ENCODE data around the gene EZR. TPM values are rescaled to one million over a fixed set of nuclear protein-coding genes. Genes with fewer than 3 reads are reported as not detected.

EZR gene
- polyA plus RNA-seq, 3 donors: 249 to 294 (median 259) TPM

GRCh38 chr6:158771399-158772152 is 47.6 kb downstream of the EZR start:
- DNase-seq (ENCODE audit: extremely low read depth in 1 of 11, low read depth in 9 of 11, low spot score in 4 of 11): no peak

- no peak for DNase-seq (ENCODE audit: extremely low read depth in 1 of 11, low read depth in 9 of 11, low spot score in 4 of 11)
These were observed 48.4 kb downstream of the EZR start for GRCh38 chr6:158770533-158771330.

GRCh38 chr6:158769771-158770432 is 49.3 kb downstream of the EZR start:
- no peak for DNase-seq (ENCODE audit: extremely low read depth in 1 of 11, low read depth in 9 of 11, low spot score in 4 of 11)

- DNase-seq (ENCODE audit: extremely low read depth in 1 of 11, low read depth in 9 of 11, low spot score in 4 of 11): no peak
These were observed 49.9 kb downstream of the EZR start for GRCh38 chr6:158769234-158769770.

- DNase-seq (ENCODE audit: extremely low read depth in 1 of 11, low read depth in 9 of 11, low spot score in 4 of 11): no peak
These were observed 50.7 kb downstream of the EZR start for GRCh38 chr6:158768436-158768835.

- no peak for DNase-seq (ENCODE audit: extremely low read depth in 1 of 11, low read depth in 9 of 11, low spot score in 4 of 11)
These were observed 51.5 kb downstream of the EZR start for GRCh38 chr6:158767709-158768108.

GRCh38 chr6:158766621-158767455 is 52.3 kb downstream of the EZR start:
- DNase-seq (ENCODE audit: extremely low read depth in 1 of 11, low read depth in 9 of 11, low spot score in 4 of 11): no peak

- no peak for DNase-seq (ENCODE audit: extremely low read depth in 1 of 11, low read depth in 9 of 11, low spot score in 4 of 11)
These were observed 53.6 kb downstream of the EZR start for GRCh38 chr6:158765499-158766068.

- DNase-seq (ENCODE audit: extremely low read depth in 1 of 11, low read depth in 9 of 11, low spot score in 4 of 11): no peak
These were observed 54.2 kb downstream of the EZR start for GRCh38 chr6:158764926-158765325.

GRCh38 chr6:158764183-158764849 is 54.9 kb downstream of the EZR start:
- no peak for DNase-seq (ENCODE audit: extremely low read depth in 1 of 11, low read depth in 9 of 11, low spot score in 4 of 11)

- DNase-seq (ENCODE audit: extremely low read depth in 1 of 11, low read depth in 9 of 11, low spot score in 4 of 11): no peak
These were observed 55.6 kb downstream of the EZR start for GRCh38 chr6:158763434-158764182.

GRCh38 chr6:158762787-158763433 is 56.3 kb downstream of the EZR start:
- no peak for DNase-seq (ENCODE audit: extremely low read depth in 1 of 11, low read depth in 9 of 11, low spot score in 4 of 11)

- no peak for DNase-seq (ENCODE audit: extremely low read depth in 1 of 11, low read depth in 9 of 11, low spot score in 4 of 11)
These were observed 57.4 kb downstream of the EZR start for GRCh38 chr6:158761746-158762145.

- no peak for DNase-seq (ENCODE audit: extremely low read depth in 1 of 11, low read depth in 9 of 11, low spot score in 4 of 11)
These were observed 58.4 kb downstream of the EZR start for GRCh38 chr6:158760618-158761250.

GRCh38 chr6:158759966-158760617 is 59.1 kb downstream of the EZR start:
- no peak for DNase-seq (ENCODE audit: extremely low read depth in 1 of 11, low read depth in 9 of 11, low spot score in 4 of 11)

GRCh38 chr6:158758941-158759479 is 60.2 kb downstream of the EZR start:
- no peak for DNase-seq (ENCODE audit: extremely low read depth in 1 of 11, low read depth in 9 of 11, low spot score in 4 of 11)
